ENCODE data around the gene HBD. TPM values are rescaled to one million over a fixed set of nuclear protein-coding genes. Genes with fewer than 3 reads are reported as not detected.

HBD gene
- total and polyA plus RNA-seq, 9 of the 15 experiments (the other 6 are each of a cell fraction or from before 2014, with no cell fraction given): 11.8 to 169 (median 36.0) TPM

DNA sequence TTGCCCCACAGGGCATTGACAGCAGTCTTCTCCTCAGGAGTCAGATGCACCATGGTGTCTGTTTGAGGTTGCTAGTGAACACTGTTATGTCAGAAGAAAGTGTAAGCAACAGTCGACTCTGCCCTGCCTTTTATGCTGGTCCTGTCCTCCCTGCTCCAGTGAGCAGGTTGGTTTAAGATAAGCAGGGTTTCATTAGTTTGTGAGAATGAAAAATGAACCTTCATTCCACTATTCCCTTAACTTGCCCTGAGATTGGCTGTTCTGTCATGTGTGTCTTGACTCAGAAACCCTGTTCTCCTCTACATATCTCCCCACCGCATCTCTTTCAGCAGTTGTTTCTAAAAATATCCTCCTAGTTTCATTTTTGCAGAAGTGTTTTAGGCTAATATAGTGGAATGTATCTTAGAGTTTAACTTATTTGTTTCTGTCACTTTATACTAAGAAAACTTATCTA, at the start of gene HBD (continued):
- TF ChIP-seq BCOR (IDR thresholded peaks at IDR 0.05) (no peak), CHAMP1 (IDR thresholded peaks at IDR 0.05) (peak; percentile 16; the same call in 1 of the 2 replicates), MAFG (tag; conservative IDR thresholded peaks at IDR 0.05) (no peak), KAT7 (CRISPR knock-in tag; IDR thresholded peaks at IDR 0.05; ENCODE audit: borderline replicate concordance) (no peak; the same call in 1 of the 2 replicates), EP400 (IDR thresholded peaks at IDR 0.05) (0 out of 2 replicates have a peak, but pooled peaks have one; percentile 4), RAD21 (CRISPR knock-in tag; conservative IDR thresholded peaks at IDR 0.05 in 1 of 2, IDR thresholded peaks at IDR 0.05 in 1 of 2) (peak in 1 of 2 experiments; percentile 11; a peak in 1 of 4 replicates), ASH1L (IDR thresholded peaks at IDR 0.05; ENCODE audit: borderline replicate concordance, low read depth, partially characterized antibody) (no peak), MEF2D (tag; conservative IDR thresholded peaks at IDR 0.05; ENCODE audit: low read depth) (peak; percentile 98), MYC (IDR thresholded peaks at IDR 0.05; ENCODE audit: low read depth, low read length) (no peak), MYC (CRISPR knock-in tag; IDR thresholded peaks at IDR 0.05; ENCODE audit: borderline replicate concordance, low read depth) (no peak), DIDO1 (tag; IDR thresholded peaks at IDR 0.05; ENCODE audit: low read depth) (no peak), ZNF785 (CRISPR knock-in tag; IDR thresholded peaks at IDR 0.05) (no peak), U2AF1 (optimal IDR thresholded peaks at IDR 0.05; ENCODE audit: low read depth, low read length) (no peak), ZNF184 (CRISPR knock-in tag; IDR thresholded peaks at IDR 0.05) (no peak), TOE1 (IDR thresholded peaks at IDR 0.05; ENCODE audit: borderline replicate concordance) (no peak), TOE1 (CRISPR knock-in tag; IDR thresholded peaks at IDR 0.05; ENCODE audit: borderline replicate concordance, low read depth) (no peak), TCF3 (CRISPR knock-in tag; IDR thresholded peaks at IDR 0.05) (no peak), ZNF347 (CRISPR knock-in tag; IDR thresholded peaks at IDR 0.05; ENCODE audit: low read depth) (no peak), ZNF217 (CRISPR knock-in tag; IDR thresholded peaks at IDR 0.05) (no peak), RFX5 (IDR thresholded peaks at IDR 0.05; ENCODE audit: low read depth, low read length) (no peak), ZNF165 (CRISPR knock-in tag; IDR thresholded peaks at IDR 0.05; ENCODE audit: borderline replicate concordance) (no peak), IRF9 (tag; IDR thresholded peaks at IDR 0.05) (no peak), HEY1 (CRISPR knock-in tag; IDR thresholded peaks at IDR 0.05; ENCODE audit: borderline replicate concordance) (no peak), HDAC6 (IDR thresholded peaks at IDR 0.05; ENCODE audit: low read depth, low read length) (no peak), U2AF2 (optimal IDR thresholded peaks at IDR 0.05; ENCODE audit: low read depth, low read length) (no peak), FIP1L1 (IDR thresholded peaks at IDR 0.05; ENCODE audit: low read depth, low read length, poor library complexity, severe bottlenecking) (no peak)
- TF ChIP-seq, protein P1, sequence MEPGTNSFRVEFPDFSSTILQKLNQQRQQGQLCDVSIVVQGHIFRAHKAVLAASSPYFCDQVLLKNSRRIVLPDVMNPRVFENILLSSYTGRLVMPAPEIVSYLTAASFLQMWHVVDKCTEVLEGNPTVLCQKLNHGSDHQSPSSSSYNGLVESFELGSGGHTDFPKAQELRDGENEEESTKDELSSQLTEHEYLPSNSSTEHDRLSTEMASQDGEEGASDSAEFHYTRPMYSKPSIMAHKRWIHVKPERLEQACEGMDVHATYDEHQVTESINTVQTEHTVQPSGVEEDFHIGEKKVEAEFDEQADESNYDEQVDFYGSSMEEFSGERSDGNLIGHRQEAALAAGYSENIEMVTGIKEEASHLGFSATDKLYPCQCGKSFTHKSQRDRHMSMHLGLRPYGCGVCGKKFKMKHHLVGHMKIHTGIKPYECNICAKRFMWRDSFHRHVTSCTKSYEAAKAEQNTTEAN (CRISPR knock-in tag; IDR thresholded peaks at IDR 0.05): no peak

All from K562 (cell line).